ENCODE measurements around the gene AP5S1. TPM values are rescaled to one million over a fixed set of nuclear protein-coding genes. Genes with fewer than 3 reads are reported as not detected.

AP5S1 gene
- total RNA-seq, 1 experiment from 2014 or later: 2.8 TPM

- CTCF ChIA-PET: interaction anchor here (1.1 kb wide), 1 partner anchor 14 kb away, joined by 4 read pairs; no protein-coding TSS in a partner anchor
- POLR2A ChIA-PET: no interaction called here
- H3K4me1 Mint-ChIP-seq: peaks cover 39% of the 10 kb centered on the region
- no peak overlapping the region for H3K27ac Mint-ChIP-seq
- H3K27me3 Mint-ChIP-seq (ENCODE audit: low read depth): peaks cover 6% of the 10 kb centered on the region; the same call in 1 of the 2 replicates
- H3K4me3 Mint-ChIP-seq: no peak overlapping the region
- H3K36me3 Mint-ChIP-seq: peaks cover 49% of the 10 kb centered on the region
- DNase-seq (ENCODE audit: low spot score) (no peak), ATAC-seq (no peak)
- TF ChIP-seq ATF2 (CRISPR knock-in tag; IDR thresholded peaks at IDR 0.05; ENCODE audit: borderline replicate concordance, low read depth) (no peak), ZNF317 (CRISPR knock-in tag; IDR thresholded peaks at IDR 0.05; ENCODE audit: borderline replicate concordance, low read depth) (no peak), E2F4 (CRISPR knock-in tag; IDR thresholded peaks at IDR 0.05; ENCODE audit: borderline replicate concordance, low read depth) (no peak), ATF6 (CRISPR knock-in tag; IDR thresholded peaks at IDR 0.05) (no peak), ZNF425 (CRISPR knock-in tag; conservative IDR thresholded peaks at IDR 0.05) (no peak), ZNF219 (CRISPR knock-in tag; IDR thresholded peaks at IDR 0.05; ENCODE audit: borderline replicate concordance) (no peak), GRHL2 (CRISPR knock-in tag; IDR thresholded peaks at IDR 0.05; ENCODE audit: insufficient replicate concordance, severe bottlenecking) (no peak), TEAD1 (CRISPR knock-in tag; IDR thresholded peaks at IDR 0.05) (no peak), MYBL2 (CRISPR knock-in tag; IDR thresholded peaks at IDR 0.05) (no peak), ELF4 (CRISPR knock-in tag; IDR thresholded peaks at IDR 0.05; ENCODE audit: low read depth) (no peak), CTCF (IDR thresholded peaks at IDR 0.05) (no peak), ZNF396 (CRISPR knock-in tag; IDR thresholded peaks at IDR 0.05; ENCODE audit: borderline replicate concordance) (no peak), EMX1 (CRISPR knock-in tag; IDR thresholded peaks at IDR 0.05) (no peak), USF2 (CRISPR knock-in tag; IDR thresholded peaks at IDR 0.05) (no peak), HMGA2 (CRISPR knock-in tag; IDR thresholded peaks at IDR 0.05) (no peak), ATF1 (CRISPR knock-in tag; IDR thresholded peaks at IDR 0.05) (no peak)
- peaks cover 4% of the 10 kb centered on the region; the same call in 1 of the 2 replicates for H3K9me3 Mint-ChIP-seq
These were observed 16.0 kb upstream of the AP5S1 start for GRCh38 chr20:3804254-3804751.

All from WTC11 (cell line).